Cardiac muscle cell (in vitro differentiated cells and primary cell): ENCODE results near the gene CCDC85C. TPM values are rescaled to one million over a fixed set of nuclear protein-coding genes. Genes with fewer than 3 reads are reported as not detected.

Experiments
- DNase-seq, 2 donors: peaks; one replicate each; pipeline versions ENCODE4 v3.0.0 to v3.0.0-alpha.2; 2010 to 2017; ENCODE audit warnings: low read depth in 1 of 2, low spot score in 1 of 2
- H3K27ac ChIP-seq: fragments of 200-600 bp; sonication (generic); 2 replicates; pipeline ENCODE4 v1.5.1; 2016
- H3K27me3 ChIP-seq: fragments of 200-600 bp; sonication (generic); 2 replicates; pipeline ENCODE4 v1.6.0; 2016; ENCODE audit warnings: control low read depth
- H3K36me3 ChIP-seq: fragments of 200-600 bp; sonication (generic); 2 replicates; pipeline ENCODE4 v1.5.1; 2016; ENCODE audit warnings: control low read depth
- H3K4me1 ChIP-seq: fragments of 200-600 bp; sonication (generic); 2 replicates; pipeline ENCODE4 v1.8.1; 2017; ENCODE audit warnings: low read depth, mild to moderate bottlenecking, mixed run types
- H3K4me3 ChIP-seq: fragments of 200-600 bp; sonication (generic); 2 replicates; pipeline ENCODE4 v1.5.1; 2016; ENCODE audit warnings: mild to moderate bottlenecking
- H3K9me3 ChIP-seq: fragments of 200-600 bp; sonication (generic); 2 replicates; pipeline ENCODE4 v1.5.1; 2017; ENCODE audit warnings: low read depth, mild to moderate bottlenecking, control low read depth
- CTCF ChIP-seq: IDR thresholded peaks from 2 replicates; pipeline ENCODE4 v1.5.1; 2012; ENCODE audit warnings: low read depth, mild to moderate bottlenecking, low read length
- polyA plus RNA-seq: library from polyadenylated mRNA; unstranded; fragments of >200 nt; fragmentation: Nextera tagmentation; extraction: Ambion mirVana; gene quantifications from 2 replicates; pipeline ENCODE4 v1.2.1, GENCODE V29; 2016
- total RNA-seq: library from RNA; depleted of rRNA; stranded (reverse); fragments of >200 nt; gene quantifications from 2 replicates; pipeline ENCODE4 v1.2.3, GENCODE V29; 2016

Gene CCDC85C
- 45.7 and 46.5 TPM in 2 replicates for total RNA-seq
- 38.2 and 39.6 TPM in 2 replicates for polyA plus RNA-seq

GRCh38 chr14:99603471-99604277, at the start of gene CCDC85C:
CCDC85C (minus strand) TSS chr14:99604207; CDS start chr14:99603959, 248 bp downstream.
- Histone ChIP-seq H3K27ac (peak within 1 kb of the TSS; percentile 93), H3K27me3 (no peaks in the 10 kb centered on the region)

GRCh38 chr14:99651953-99652746, 48.1 kb upstream of the CCDC85C start:
- Histone ChIP-seq H3K9me3 (no peaks in the 10 kb centered on the region), H3K27me3 (no peaks in the 10 kb centered on the region), H3K4me1 (no peaks in the 10 kb centered on the region), H3K36me3 (no peaks in the 10 kb centered on the region), H3K27ac (no peak overlapping the region), H3K4me3 (no peak overlapping the region)
- DNase-seq: no peak
- no peak for TF ChIP-seq CTCF

More at GRCh38 chr14:99603471-99604277, at the start of gene CCDC85C:
- H3K9me3 ChIP-seq: no peaks in the 10 kb centered on the region
- peak within 1 kb of the TSS; percentile 52 for H3K4me3 ChIP-seq
- DNase-seq: peak; percentile 42 to 57
- no peak for TF ChIP-seq CTCF
- H3K4me1 ChIP-seq: peaks cover 37% of the 10 kb centered on the region
- H3K36me3 ChIP-seq: no peaks in the 10 kb centered on the region

GRCh38 chr14:99650189-99650588, 46.2 kb upstream of the CCDC85C start:
- Histone ChIP-seq H3K27ac (no peak overlapping the region), H3K4me3 (no peak overlapping the region), H3K36me3 (no peaks in the 10 kb centered on the region), H3K27me3 (peaks cover 9% of the 10 kb centered on the region), H3K9me3 (no peaks in the 10 kb centered on the region), H3K4me1 (no peaks in the 10 kb centered on the region)
- no peak for DNase-seq
- TF ChIP-seq CTCF: no peak

GRCh38 chr14:99649643-99650042, 45.6 kb upstream of the CCDC85C start:
- Histone ChIP-seq H3K27ac (no peak overlapping the region), H3K9me3 (no peaks in the 10 kb centered on the region), H3K4me1 (no peaks in the 10 kb centered on the region), H3K27me3 (peaks cover 15% of the 10 kb centered on the region), H3K4me3 (no peak overlapping the region), H3K36me3 (no peaks in the 10 kb centered on the region)
- DNase-seq: no peak
- no peak for TF ChIP-seq CTCF

GRCh38 chr14:99649219-99649618, 45.2 kb upstream of the CCDC85C start:
- no peak overlapping the region for H3K27ac ChIP-seq
- TF ChIP-seq CTCF: no peak
- peak in 1 of 2 donors; percentile 30 for DNase-seq

More at GRCh38 chr14:99649219-99649618, 45.2 kb upstream of the CCDC85C start:
- Histone ChIP-seq H3K4me3 (no peak overlapping the region), H3K9me3 (no peaks in the 10 kb centered on the region), H3K4me1 (no peaks in the 10 kb centered on the region), H3K27me3 (peaks cover 19% of the 10 kb centered on the region), H3K36me3 (no peaks in the 10 kb centered on the region)
